ENCODE measurements around the gene GYPA.
"Not testable (repeated sequence)": the region's sequence is repeated elsewhere in the genome, so short reads cannot be mapped to it uniquely, and the experiment has no call there.

- TF ChIP-seq, protein P1, sequence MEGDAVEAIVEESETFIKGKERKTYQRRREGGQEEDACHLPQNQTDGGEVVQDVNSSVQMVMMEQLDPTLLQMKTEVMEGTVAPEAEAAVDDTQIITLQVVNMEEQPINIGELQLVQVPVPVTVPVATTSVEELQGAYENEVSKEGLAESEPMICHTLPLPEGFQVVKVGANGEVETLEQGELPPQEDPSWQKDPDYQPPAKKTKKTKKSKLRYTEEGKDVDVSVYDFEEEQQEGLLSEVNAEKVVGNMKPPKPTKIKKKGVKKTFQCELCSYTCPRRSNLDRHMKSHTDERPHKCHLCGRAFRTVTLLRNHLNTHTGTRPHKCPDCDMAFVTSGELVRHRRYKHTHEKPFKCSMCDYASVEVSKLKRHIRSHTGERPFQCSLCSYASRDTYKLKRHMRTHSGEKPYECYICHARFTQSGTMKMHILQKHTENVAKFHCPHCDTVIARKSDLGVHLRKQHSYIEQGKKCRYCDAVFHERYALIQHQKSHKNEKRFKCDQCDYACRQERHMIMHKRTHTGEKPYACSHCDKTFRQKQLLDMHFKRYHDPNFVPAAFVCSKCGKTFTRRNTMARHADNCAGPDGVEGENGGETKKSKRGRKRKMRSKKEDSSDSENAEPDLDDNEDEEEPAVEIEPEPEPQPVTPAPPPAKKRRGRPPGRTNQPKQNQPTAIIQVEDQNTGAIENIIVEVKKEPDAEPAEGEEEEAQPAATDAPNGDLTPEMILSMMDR (IDR thresholded peaks at IDR 0.05; ENCODE audit: poor library complexity, severe bottlenecking), result not testable (repeated sequence)
- TF ChIP-seq POLR2AphosphoS5 (IDR thresholded peaks at IDR 0.05); TAF1 (IDR thresholded peaks at IDR 0.05; ENCODE audit: low read depth); EP300 (conservative IDR thresholded peaks at IDR 0.05; ENCODE audit: poor library complexity, severe bottlenecking); EZH2 (IDR thresholded peaks at IDR 0.05; ENCODE audit: borderline replicate concordance, insufficient read depth, low read length, poor library complexity, severe bottlenecking): not testable (repeated sequence)
- TF ChIP-seq, protein P2, sequence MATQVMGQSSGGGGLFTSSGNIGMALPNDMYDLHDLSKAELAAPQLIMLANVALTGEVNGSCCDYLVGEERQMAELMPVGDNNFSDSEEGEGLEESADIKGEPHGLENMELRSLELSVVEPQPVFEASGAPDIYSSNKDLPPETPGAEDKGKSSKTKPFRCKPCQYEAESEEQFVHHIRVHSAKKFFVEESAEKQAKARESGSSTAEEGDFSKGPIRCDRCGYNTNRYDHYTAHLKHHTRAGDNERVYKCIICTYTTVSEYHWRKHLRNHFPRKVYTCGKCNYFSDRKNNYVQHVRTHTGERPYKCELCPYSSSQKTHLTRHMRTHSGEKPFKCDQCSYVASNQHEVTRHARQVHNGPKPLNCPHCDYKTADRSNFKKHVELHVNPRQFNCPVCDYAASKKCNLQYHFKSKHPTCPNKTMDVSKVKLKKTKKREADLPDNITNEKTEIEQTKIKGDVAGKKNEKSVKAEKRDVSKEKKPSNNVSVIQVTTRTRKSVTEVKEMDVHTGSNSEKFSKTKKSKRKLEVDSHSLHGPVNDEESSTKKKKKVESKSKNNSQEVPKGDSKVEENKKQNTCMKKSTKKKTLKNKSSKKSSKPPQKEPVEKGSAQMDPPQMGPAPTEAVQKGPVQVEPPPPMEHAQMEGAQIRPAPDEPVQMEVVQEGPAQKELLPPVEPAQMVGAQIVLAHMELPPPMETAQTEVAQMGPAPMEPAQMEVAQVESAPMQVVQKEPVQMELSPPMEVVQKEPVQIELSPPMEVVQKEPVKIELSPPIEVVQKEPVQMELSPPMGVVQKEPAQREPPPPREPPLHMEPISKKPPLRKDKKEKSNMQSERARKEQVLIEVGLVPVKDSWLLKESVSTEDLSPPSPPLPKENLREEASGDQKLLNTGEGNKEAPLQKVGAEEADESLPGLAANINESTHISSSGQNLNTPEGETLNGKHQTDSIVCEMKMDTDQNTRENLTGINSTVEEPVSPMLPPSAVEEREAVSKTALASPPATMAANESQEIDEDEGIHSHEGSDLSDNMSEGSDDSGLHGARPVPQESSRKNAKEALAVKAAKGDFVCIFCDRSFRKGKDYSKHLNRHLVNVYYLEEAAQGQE (IDR thresholded peaks at IDR 0.05; ENCODE audit: borderline replicate concordance), result not testable (repeated sequence)
These were observed 3.2 kb downstream of the GYPA start for GRCh38 chr4:144137137-144137931.
